HG02970 (cell line): Measurements from ENCODE around the gene ETV6.

Source experiments
- ATAC-seq: cut with Tn5 transposase; IDR thresholded peaks from one replicate; pipeline ENCODE4 v1.9.1; 2021; ENCODE audit warnings: mild to moderate bottlenecking, moderate library complexity, moderate number of reproducible peaks; ENCODE audit not compliant: unreplicated experiment, low FRiP score

ETV6 gene

GRCh38 chr12:11837216-11837934, 187.9 kb downstream of the ETV6 start:
- ATAC-seq: no peak

DNA sequence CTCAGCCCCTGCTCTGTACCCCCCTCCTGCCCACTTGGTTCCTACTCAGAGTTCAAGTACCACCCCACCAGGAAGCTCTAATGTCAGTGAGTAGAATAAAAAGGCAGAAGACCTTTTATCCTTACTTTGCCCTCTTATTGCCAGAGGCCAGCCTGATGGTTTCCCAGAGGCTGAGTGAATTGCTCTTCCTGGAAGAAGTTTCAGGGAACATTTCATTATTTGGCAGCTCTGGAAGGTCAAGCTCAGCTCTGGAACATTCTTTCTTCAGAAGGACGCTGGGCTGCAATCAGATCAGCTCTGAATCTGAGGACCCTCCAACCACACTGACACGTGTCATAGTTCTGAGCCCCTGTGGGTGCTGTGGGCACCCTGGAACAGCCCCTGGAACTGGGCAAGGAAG, 188.9 kb downstream of the ETV6 start:
- ATAC-seq: no peak

GRCh38 chr12:11839091-11839641, 189.7 kb downstream of the ETV6 start:
- no peak for ATAC-seq

GRCh38 chr12:11840366-11840765, 190.9 kb downstream of the ETV6 start:
- no peak for ATAC-seq

- no peak for ATAC-seq
These were observed 197.0 kb downstream of the ETV6 start for GRCh38 chr12:11846488-11846887.

GRCh38 chr12:11847539-11847938, 198.1 kb downstream of the ETV6 start:
- ATAC-seq: no peak

- no peak for ATAC-seq
These were observed 200.5 kb downstream of the ETV6 start for GRCh38 chr12:11849757-11850504.

- no peak for ATAC-seq
These were observed 203.7 kb downstream of the ETV6 start for GRCh38 chr12:11853126-11853525.

DNA sequence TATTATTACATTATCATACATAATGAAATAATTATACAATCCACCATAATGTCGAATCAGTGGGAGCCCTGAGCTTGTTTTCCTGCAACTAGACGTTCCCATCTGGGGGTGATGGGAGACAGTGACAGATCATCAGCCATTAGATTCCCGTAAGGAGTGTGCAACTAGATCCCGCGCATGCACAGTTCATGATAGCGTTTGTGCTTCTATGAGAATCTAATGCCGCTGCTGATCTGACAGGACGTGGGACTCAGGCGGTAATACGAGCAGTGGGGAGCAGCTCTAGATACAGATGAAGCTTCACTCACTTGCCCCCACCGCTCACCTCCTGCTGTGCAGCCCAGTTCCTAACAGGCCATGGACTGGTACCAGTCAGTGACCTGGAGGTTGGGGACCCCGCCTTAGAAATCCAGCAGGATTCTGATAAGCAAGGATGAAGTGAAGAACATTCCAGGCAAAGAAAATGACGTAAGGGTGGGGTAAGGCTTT, 204.6 kb downstream of the ETV6 start:
- no peak for ATAC-seq

DNA sequence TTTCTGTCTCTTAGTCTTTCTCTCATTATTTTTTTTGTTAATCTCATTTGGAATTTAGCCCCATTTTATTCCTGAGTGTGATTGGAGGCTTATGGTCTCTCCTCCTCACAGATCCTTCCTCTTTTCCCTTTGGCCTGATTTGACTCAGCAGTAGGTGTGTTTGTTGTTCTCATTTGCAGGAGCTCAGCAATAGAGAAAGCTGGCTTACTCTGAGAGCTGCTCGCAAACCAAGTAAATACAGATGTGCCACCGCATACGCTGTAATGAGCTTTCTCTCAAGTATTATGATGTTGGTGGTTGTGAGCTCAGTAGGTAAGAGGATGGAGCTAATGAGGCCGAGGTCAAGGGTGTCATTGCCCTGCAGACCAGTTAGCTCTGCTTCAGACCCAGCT, 206.5 kb downstream of the ETV6 start:
- no peak for ATAC-seq

DNA sequence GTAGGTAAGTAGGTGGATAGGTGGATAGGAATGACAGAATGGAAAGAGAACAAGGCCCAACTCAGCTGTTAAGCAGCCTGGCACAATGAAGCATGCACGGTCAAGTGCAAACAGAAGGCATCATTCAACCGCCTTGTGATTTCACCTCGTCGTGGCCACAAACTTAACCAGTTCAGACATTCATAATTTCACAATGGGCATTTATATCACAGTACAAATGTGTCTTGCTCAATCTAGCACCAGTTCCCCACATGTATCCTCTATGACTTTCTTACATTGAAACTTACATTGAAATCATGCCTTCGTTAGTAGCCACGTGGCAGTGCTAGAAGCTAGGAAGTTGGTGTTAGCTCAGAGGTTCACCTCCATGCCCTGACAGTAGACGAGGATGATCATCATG, 207.5 kb downstream of the ETV6 start:
- no peak for ATAC-seq

GRCh38 chr12:11859705-11860425, 210.4 kb downstream of the ETV6 start:
- ATAC-seq: no peak

GRCh38 chr12:11861155-11861863, 211.8 kb downstream of the ETV6 start:
- ATAC-seq: no peak

- no peak for ATAC-seq
These were observed 212.6 kb downstream of the ETV6 start for GRCh38 chr12:11861864-11862600.

GRCh38 chr12:11862798-11863197, 213.3 kb downstream of the ETV6 start:
- no peak for ATAC-seq

GRCh38 chr12:11863478-11863906, 214.0 kb downstream of the ETV6 start:
- no peak for ATAC-seq

- no peak for ATAC-seq
These were observed 214.5 kb downstream of the ETV6 start for GRCh38 chr12:11863988-11864387.

GRCh38 chr12:11865824-11866223, 216.3 kb downstream of the ETV6 start:
- no peak for ATAC-seq

GRCh38 chr12:11868027-11868426, 218.6 kb downstream of the ETV6 start:
- no peak for ATAC-seq

DNA sequence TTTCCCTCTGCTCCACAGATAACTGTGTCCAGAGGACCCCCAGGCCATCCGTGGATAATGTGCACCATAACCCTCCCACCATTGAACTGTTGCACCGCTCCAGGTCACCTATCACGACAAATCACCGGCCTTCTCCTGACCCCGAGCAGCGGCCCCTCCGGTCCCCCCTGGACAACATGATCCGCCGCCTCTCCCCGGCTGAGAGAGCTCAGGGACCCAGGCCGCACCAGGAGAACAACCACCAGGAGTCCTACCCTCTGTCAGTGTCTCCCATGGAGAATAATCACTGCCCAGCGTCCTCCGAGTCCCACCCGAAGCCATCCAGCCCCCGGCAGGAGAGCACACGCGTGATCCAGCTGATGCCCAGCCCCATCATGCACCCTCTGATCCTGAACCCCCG, 219.9 kb downstream of the ETV6 start:
- no peak for ATAC-seq
